HT1080 (cell line): ENCODE data around the gene PARL. TPM values are rescaled to one million over a fixed set of nuclear protein-coding genes. Genes with fewer than 3 reads are reported as not detected.
"Not testable (repeated sequence)": the region's sequence is repeated elsewhere in the genome, so short reads cannot be mapped to it uniquely, and the experiment has no call there.

ENCODE experiments used
- DNase-seq: peaks from one replicate; pipeline ENCODE4 v3.0.0-alpha.2; 2015; ENCODE audit warnings: low read depth
- small RNA-seq: library from RNA; depleted of rRNA; stranded (forward); fragments of <200 nt; gene quantifications from one replicate; pipeline ENCODE3, GENCODE V24; 2014
- total RNA-seq: library from RNA; depleted of rRNA; stranded (reverse); fragments of >200 nt; shearing (Covaris generic); gene quantifications from 2 replicates; pipeline ENCODE4 v1.2.3, GENCODE V29; 2014; rRNA removed

PARL gene
- total RNA-seq, 1 experiment from 2014 or later = 114 TPM

- no peak for DNase-seq
These were observed 88.3 kb downstream of the PARL start for GRCh38 chr3:183796372-183796771.

- no peak for DNase-seq
These were observed 90.2 kb downstream of the PARL start for GRCh38 chr3:183794452-183794851.

GRCh38 chr3:183792976-183793375, 91.7 kb downstream of the PARL start:
- DNase-seq = no peak

GRCh38 chr3:183790700-183791099, 94.0 kb downstream of the PARL start:
- DNase-seq = no peak

- DNase-seq = no peak
These were observed 94.9 kb downstream of the PARL start for GRCh38 chr3:183789826-183790225.

GRCh38 chr3:183784503-183784902, 100.2 kb downstream of the PARL start:
- not testable (repeated sequence) for DNase-seq

- DNase-seq = no peak
These were observed 102.0 kb downstream of the PARL start for GRCh38 chr3:183782576-183783276.

GRCh38 chr3:183781246-183781645, 103.4 kb downstream of the PARL start:
- DNase-seq = no peak

GRCh38 chr3:183779896-183780465, 104.7 kb downstream of the PARL start:
- no peak for DNase-seq

Small RNA genes within 50 kb of the gene (small RNA-seq; reads per million reads assigned to genes)
- gene MIR4448 = not detected

Other genes starting within 250 kb of the PARL start
- 12.2 and 16.7 TPM in 2 replicates for gene KLHL24, start 249.3 kb downstream of the PARL start, total RNA-seq
- 37.4 and 44.4 TPM in 2 replicates for gene YEATS2, start 187.1 kb downstream of the PARL start, total RNA-seq
- 1.9 and 8.0 TPM in 2 replicates for gene MAP6D1, start 59.3 kb downstream of the PARL start, total RNA-seq
- 17.3 and 18.2 TPM in 2 replicates for gene ABCC5, start 133.0 kb upstream of the PARL start, total RNA-seq
- not detected in 2 replicates for gene HTR3D, start 146.9 kb upstream of the PARL start, total RNA-seq
- gene HTR3C, start 168.2 kb upstream of the PARL start, total RNA-seq = not detected in 2 replicates
- gene HTR3E, start 212.2 kb upstream of the PARL start, total RNA-seq = not detected in 2 replicates